ENCODE data around the gene RASA3. TPM values are rescaled to one million over a fixed set of nuclear protein-coding genes. Genes with fewer than 3 reads are reported as not detected.

Gene RASA3
- total and polyA plus RNA-seq, 2 of the 8 experiments (the other 6 are each of a cell fraction or from before 2014, with no cell fraction given): 7.5 to 21.9 TPM

DNA sequence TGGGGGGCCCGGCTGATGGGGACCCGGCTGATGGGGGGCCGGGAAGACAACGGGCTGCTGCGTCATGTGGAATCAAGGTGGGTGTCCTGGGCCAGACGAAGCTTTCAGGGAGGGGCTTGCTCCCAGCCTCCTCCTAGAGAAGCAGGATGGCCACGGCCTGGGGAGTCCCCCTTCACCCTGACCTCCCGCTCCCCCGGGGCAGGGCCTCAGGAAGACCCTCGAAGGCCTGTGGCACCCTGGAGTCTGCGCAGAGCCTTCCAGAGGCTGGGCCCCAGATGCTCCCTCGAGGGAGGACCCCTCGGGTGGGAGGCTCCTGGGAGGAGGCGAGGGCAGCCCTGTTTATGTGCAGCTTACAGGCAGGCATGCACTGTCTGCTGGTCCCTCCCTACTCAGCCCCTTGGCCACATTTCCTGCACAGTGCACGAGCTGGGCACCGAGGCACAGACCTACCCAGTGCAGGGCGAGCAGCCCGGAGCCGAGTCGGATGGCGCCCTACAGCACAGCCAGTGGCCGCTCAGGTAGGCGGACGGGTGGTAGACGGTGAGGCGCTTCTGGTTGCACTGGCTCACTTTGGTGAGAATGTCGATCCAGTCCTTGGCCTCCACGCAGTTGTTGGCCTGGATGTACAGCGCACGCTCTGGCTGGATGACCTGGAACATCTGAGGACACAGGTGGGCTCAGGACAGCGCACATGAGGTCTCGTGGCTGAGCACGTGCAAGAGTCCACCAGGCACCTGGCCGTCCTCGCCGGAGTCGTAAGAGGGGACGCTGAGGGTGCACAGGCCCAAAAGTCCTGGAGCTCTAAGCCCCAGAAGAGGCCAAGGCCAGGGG, 136.1 kb downstream of the RASA3 start:
- ChIA-PET CTCF (ENCODE audit: partially characterized antibody) (no interaction called here), POLR2A (ENCODE audit: partially characterized antibody) (interaction anchor here (1.4 kb wide), 1 partner anchor 34 kb away, joined by 3 read pairs; no protein-coding TSS in a partner anchor)
- Histone ChIP-seq H3K18ac (ENCODE audit: extremely low read depth, low read length) (no peak overlapping the region), H2BK20ac (ENCODE audit: low read length) (no peak overlapping the region), H3K4me2 (ENCODE audit: insufficient read depth in 1 of 2, low read depth in 2 of 2, low read length in 2 of 2) (no peak overlapping the region), H3K14ac (ENCODE audit: insufficient read length) (no peak overlapping the region), H3K27ac (ENCODE audit: low read depth, low read length) (no peak overlapping the region), H3K4ac (replicated peaks; ENCODE audit: insufficient read length, low read depth, low read length) (no peak overlapping the region), H3K27me3 (replicated peaks in 1 of 4; ENCODE audit: control insufficient read depth in 3 of 4, extremely low read depth in 1 of 4, insufficient read depth in 3 of 4, low read length in 3 of 4) (no peaks in the 10 kb centered on the region), H4K91ac (replicated peaks; ENCODE audit: insufficient read length, low read length) (no peak overlapping the region), H3K79me1 (ENCODE audit: low read depth, low read length) (no peaks in the 10 kb centered on the region), H3K36me3 (ENCODE audit: control insufficient read depth in 2 of 4, insufficient read depth in 4 of 4, low read length in 3 of 4) (peaks cover 0 to 8% (median 4%) of the 10 kb centered on the region in 4 experiments; a peak in 3 of 8 replicates), H3K4me3 (ENCODE audit: extremely low read depth in 1 of 4, insufficient read depth in 2 of 4, low read depth in 3 of 4, low read length in 4 of 4) (no peak overlapping the region), H3K56ac (replicated peaks; ENCODE audit: insufficient read length, low read depth, low read length) (no peak overlapping the region), H3K79me2 (ENCODE audit: control insufficient read depth in 1 of 2, insufficient read depth in 2 of 2, low read length in 2 of 2) (no peaks in the 10 kb centered on the region), H3K4me1 (replicated peaks in 1 of 4; ENCODE audit: control insufficient read depth in 3 of 4, insufficient read depth in 4 of 4, low read length in 3 of 4) (no peaks in the 10 kb centered on the region), H2BK12ac (ENCODE audit: low read depth, low read length) (no peak overlapping the region), H3K23me2 (ENCODE audit: low read depth, low read length) (no peaks in the 10 kb centered on the region), H4K20me1 (replicated peaks in 1 of 2; ENCODE audit: control insufficient read depth in 1 of 2, insufficient read depth in 2 of 2, low read length in 2 of 2) (peaks cover 4 to 7% of the 10 kb centered on the region in 2 experiments), H2AFZ (ENCODE audit: low read length) (no peak overlapping the region), H4K8ac (ENCODE audit: extremely low read depth, insufficient read depth, low read length) (peak overlapping the region; percentile 46; the same call in 1 of the 2 replicates), H2BK5ac (ENCODE audit: low read depth, low read length) (peak overlapping the region; percentile 73), H3K23ac (ENCODE audit: insufficient read length) (no peak overlapping the region), H2AK5ac (ENCODE audit: low read depth, low read length) (no peak overlapping the region), H4K5ac (ENCODE audit: insufficient read length, low read depth, low read length) (no peak overlapping the region), H3K9ac (replicated peaks in 1 of 4; ENCODE audit: extremely low read depth in 1 of 4, low read depth in 3 of 4, low read length in 3 of 4) (no peak overlapping the region; a peak in 2 of 7 replicates), H2BK15ac (ENCODE audit: low read length) (no peak overlapping the region), H2BK120ac (replicated peaks; ENCODE audit: low read depth, low read length) (no peak overlapping the region), H3K9me3 (ENCODE audit: insufficient read depth in 2 of 2, low read depth in 1 of 2, low read length in 1 of 2) (peaks cover 2 to 4% of the 10 kb centered on the region in 2 experiments; a peak in 3 of 4 replicates)
- TF ChIP-seq CHD1 (IDR thresholded peaks at IDR 0.05; ENCODE audit: low read depth, low read length) (no peak), JUND (IDR thresholded peaks at IDR 0.05; ENCODE audit: low read length) (no peak), HDAC6 (IDR thresholded peaks at IDR 0.05; ENCODE audit: low read depth, low read length) (no peak), MAFK (IDR thresholded peaks at IDR 0.05; ENCODE audit: low read depth, low read length) (no peak), POLR2A (IDR thresholded peaks at IDR 0.05; ENCODE audit: control extremely low read depth in 1 of 2, low read depth in 2 of 2, low read length in 2 of 2) (no peak), CBX8 (IDR thresholded peaks at IDR 0.05; ENCODE audit: borderline replicate concordance, low read depth, low read length) (no peak), GABPA (IDR thresholded peaks at IDR 0.05; ENCODE audit: borderline replicate concordance, insufficient read depth, low read length) (no peak), E2F6 (IDR thresholded peaks at IDR 0.05) (no peak)
- TF ChIP-seq, protein P1, sequence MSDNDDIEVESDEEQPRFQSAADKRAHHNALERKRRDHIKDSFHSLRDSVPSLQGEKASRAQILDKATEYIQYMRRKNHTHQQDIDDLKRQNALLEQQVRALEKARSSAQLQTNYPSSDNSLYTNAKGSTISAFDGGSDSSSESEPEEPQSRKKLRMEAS (IDR thresholded peaks at IDR 0.05): no peak
- DNase-seq (ENCODE audit: low read depth in 1 of 2, low spot score in 2 of 2) (no peak), FAIRE-seq (no peak)
- WGBS, 2 experiments (ENCODE audit: extremely low coverage in 1 of 2, insufficient coverage in 1 of 2, insufficient read length in 1 of 2, insufficient replicate concordance in 2 of 2, low coverage in 1 of 2, low lambda C conversion rate in 2 of 2, missing lambda C conversion rate in 1 of 2): 90% methylated on average over 28 of the region's 38 CpGs; no CpG with 5 or more reads in 1 of the 2 experiments
